GM19239 (cell line): ENCODE results near the gene THAP4.
A peak's percentile ranks its signal among the peaks of the same experiment; 100 is the strongest.

ENCODE experiments used
- DNase-seq: peaks from one replicate; pipeline ENCODE4 v3.0.0; 2011; ENCODE audit warnings: low spot score; ENCODE audit not compliant: insufficient read length
- FAIRE-seq: peaks from 2 replicates; lab custom pipeline; 2011; peaks lifted over from hg19 to GRCh38; lab: Jason Lieb, UNC

The THAP4 gene

GRCh38 chr2:241641631-241642030, 4.7 kb upstream of the THAP4 start:
- FAIRE-seq (no peak), DNase-seq (no peak)

GRCh38 chr2:241640165-241640795, 3.3 kb upstream of the THAP4 start:
- no peak for DNase-seq
- no peak for FAIRE-seq

- no peak for FAIRE-seq
- no peak for DNase-seq
Measured at GRCh38 chr2:241639385-241639784, 2.4 kb upstream of the THAP4 start.

- FAIRE-seq: no peak
- no peak for DNase-seq
Measured at GRCh38 chr2:241638940-241639339, 2.0 kb upstream of the THAP4 start.

- DNase-seq (peak; percentile 56), FAIRE-seq (peak; percentile 66)
Measured at GRCh38 chr2:241637795-241638660, 1.1 kb upstream of the THAP4 start.

GRCh38 chr2:241636182-241637017, 558 bp downstream of the THAP4 start:
- FAIRE-seq (peak; percentile 64), DNase-seq (peak; percentile 58)

GRCh38 chr2:241635756-241636155, 1.2 kb downstream of the THAP4 start:
- DNase-seq: no peak
- FAIRE-seq: no peak

GRCh38 chr2:241633561-241633960, 3.4 kb downstream of the THAP4 start:
- no peak for DNase-seq
- no peak for FAIRE-seq

GRCh38 chr2:241632478-241633325, 4.3 kb downstream of the THAP4 start:
- no peak for FAIRE-seq
- DNase-seq: no peak

- FAIRE-seq (no peak), DNase-seq (no peak)
Measured at GRCh38 chr2:241629762-241630435, 7.1 kb downstream of the THAP4 start.

- FAIRE-seq (no peak), DNase-seq (no peak)
Measured at GRCh38 chr2:241627675-241628074, 9.3 kb downstream of the THAP4 start.

- no peak for FAIRE-seq
- DNase-seq: no peak
Measured at GRCh38 chr2:241620419-241620769, 16.6 kb downstream of the THAP4 start.

GRCh38 chr2:241619597-241620418, 17.1 kb downstream of the THAP4 start:
- FAIRE-seq: no peak

GRCh38 chr2:241618829-241619228, 18.1 kb downstream of the THAP4 start:
- FAIRE-seq (no peak), DNase-seq (no peak)

More at GRCh38 chr2:241619597-241620418, 17.1 kb downstream of the THAP4 start:
- DNase-seq: no peak

- no peak for FAIRE-seq
- DNase-seq: no peak
Measured at GRCh38 chr2:241618296-241618805, 18.6 kb downstream of the THAP4 start.

- FAIRE-seq (peak; percentile 96), DNase-seq (peak; percentile 66)
Measured at GRCh38 chr2:241617431-241618154, 19.4 kb downstream of the THAP4 start.
